ENCODE data around the gene TNPO2. TPM values are rescaled to one million over a fixed set of nuclear protein-coding genes. Genes with fewer than 3 reads are reported as not detected.

Gene TNPO2
- total and polyA plus RNA-seq, 4 donors = 29.5 to 63.0 (median 43.1) TPM

DNA sequence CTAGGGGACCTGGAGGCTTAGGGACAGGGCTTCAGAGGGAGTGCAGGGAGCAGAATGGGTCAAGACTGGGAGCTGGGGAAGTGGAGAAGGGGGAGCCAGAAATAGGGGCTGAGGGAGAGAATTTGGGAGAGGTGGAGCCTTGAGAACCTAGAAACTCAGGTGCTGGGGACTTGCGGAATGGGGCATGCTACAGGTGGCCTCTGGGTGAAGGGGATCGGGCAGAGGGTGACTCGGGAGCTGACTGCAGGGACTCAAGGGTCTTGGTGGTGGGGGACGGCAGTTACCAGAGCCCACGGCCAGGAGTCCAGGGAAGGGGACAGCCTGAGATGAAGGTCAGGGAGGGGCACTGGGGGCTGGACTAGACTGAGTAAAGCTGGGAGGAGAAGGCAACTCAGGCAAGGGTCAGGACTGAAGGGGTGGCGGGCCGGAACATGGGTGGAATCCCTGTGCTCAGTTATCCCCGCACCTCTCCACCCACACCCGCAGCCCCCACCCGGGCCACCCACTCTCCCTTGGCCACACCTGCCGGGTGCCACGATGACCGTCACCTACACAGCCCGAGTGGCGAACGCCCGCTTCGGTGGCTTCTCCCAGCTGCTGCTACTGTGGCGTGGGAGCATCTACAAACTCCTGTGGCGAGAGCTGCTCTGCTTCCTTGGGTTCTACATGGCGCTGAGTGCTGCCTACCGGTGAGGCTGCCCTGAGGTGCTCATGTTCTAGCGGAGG lies 28.5 kb upstream of the TNPO2 start:
- WGBS, 2 donors = 83 to 86% methylated on average over 23 of the region's 23 CpGs
- DNase-seq = no peak
- no peak overlapping the region for H3K9ac ChIP-seq (ENCODE audit: insufficient read depth in 1 of 2, low read length in 2 of 2)

DNA sequence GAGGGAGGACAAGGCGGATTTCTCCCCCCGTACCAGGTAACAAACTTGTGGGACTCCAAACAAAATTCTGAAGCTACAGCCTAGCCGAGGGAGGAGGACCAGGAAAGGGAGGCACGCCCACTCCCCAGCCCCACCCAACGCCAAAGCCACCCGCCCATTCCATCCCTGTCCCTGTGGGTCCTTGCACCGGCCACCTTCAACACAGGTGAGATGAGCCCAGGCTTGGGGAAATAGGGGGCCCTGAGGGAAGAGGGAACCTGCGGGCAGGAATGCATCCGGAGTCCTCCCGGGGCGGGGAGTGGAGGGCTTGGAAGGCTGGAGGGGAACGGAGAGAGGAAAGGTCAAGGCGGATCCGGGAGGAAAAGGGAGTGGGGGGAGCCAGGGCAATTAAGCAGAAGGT lies 27.9 kb upstream of the TNPO2 start, which contains the start of gene BEST2:
Gene BEST2 (plus strand): TSS at position 157 of the 400 bp plus-strand sequence. CDS start 802 bp downstream, outside the sequence.
- H3K9ac ChIP-seq (ENCODE audit: insufficient read depth in 1 of 2, low read length in 2 of 2) = no peak within 1 kb of the TSS
- WGBS, 2 donors = 49 to 51% methylated on average over 14 of the region's 14 CpGs

More for the DNA sequence above, 28.5 kb upstream of the TNPO2 start:
- peaks cover 0 to 7% (median 2%) of the 10 kb centered on the region in 4 donors for H3K9me3 ChIP-seq (ENCODE audit: control insufficient read depth in 4 of 4, insufficient read depth in 3 of 4, low read length in 3 of 4)
- no peak overlapping the region for H3K4me3 ChIP-seq
- peaks cover 5 to 12% (median 7%) of the 10 kb centered on the region in 4 donors for H3K36me3 ChIP-seq (ENCODE audit: control insufficient read depth in 4 of 4, insufficient read depth in 4 of 4, low read length in 4 of 4)
- TF ChIP-seq, protein P1, sequence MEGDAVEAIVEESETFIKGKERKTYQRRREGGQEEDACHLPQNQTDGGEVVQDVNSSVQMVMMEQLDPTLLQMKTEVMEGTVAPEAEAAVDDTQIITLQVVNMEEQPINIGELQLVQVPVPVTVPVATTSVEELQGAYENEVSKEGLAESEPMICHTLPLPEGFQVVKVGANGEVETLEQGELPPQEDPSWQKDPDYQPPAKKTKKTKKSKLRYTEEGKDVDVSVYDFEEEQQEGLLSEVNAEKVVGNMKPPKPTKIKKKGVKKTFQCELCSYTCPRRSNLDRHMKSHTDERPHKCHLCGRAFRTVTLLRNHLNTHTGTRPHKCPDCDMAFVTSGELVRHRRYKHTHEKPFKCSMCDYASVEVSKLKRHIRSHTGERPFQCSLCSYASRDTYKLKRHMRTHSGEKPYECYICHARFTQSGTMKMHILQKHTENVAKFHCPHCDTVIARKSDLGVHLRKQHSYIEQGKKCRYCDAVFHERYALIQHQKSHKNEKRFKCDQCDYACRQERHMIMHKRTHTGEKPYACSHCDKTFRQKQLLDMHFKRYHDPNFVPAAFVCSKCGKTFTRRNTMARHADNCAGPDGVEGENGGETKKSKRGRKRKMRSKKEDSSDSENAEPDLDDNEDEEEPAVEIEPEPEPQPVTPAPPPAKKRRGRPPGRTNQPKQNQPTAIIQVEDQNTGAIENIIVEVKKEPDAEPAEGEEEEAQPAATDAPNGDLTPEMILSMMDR (IDR thresholded peaks at IDR 0.05; ENCODE audit: control extremely low read depth, extremely low read depth) = no peak
- H3K27me3 ChIP-seq (ENCODE audit: control insufficient read depth in 3 of 3, insufficient read depth in 3 of 3, low read length in 2 of 3) = peaks cover 0 to 16% (median 6%) of the 10 kb centered on the region in 3 donors
- no peak overlapping the region for H3K27ac ChIP-seq (ENCODE audit: low read depth in 1 of 2, low read length in 1 of 2)
- peaks cover 0 to 4% (median 0%) of the 10 kb centered on the region in 5 donors for H3K4me1 ChIP-seq (ENCODE audit: control insufficient read depth in 5 of 5, insufficient read depth in 5 of 5, low read length in 5 of 5)
- no peak for ATAC-seq (ENCODE audit: insufficient read depth, low FRiP score)

GRCh38 chr19:12750851-12751250 lies 27.1 kb upstream of the TNPO2 start:
- WGBS, 2 donors = 72 to 73% methylated on average over 9 of the region's 9 CpGs
- Histone ChIP-seq H3K4me1 (ENCODE audit: control insufficient read depth in 5 of 5, insufficient read depth in 5 of 5, low read length in 5 of 5) (peaks cover 0 to 4% (median 0%) of the 10 kb centered on the region in 5 donors), H3K9ac (ENCODE audit: insufficient read depth in 1 of 2, low read length in 2 of 2) (no peak overlapping the region), H3K27ac (ENCODE audit: low read depth in 1 of 2, low read length in 1 of 2) (no peak overlapping the region), H3K27me3 (ENCODE audit: control insufficient read depth in 3 of 3, insufficient read depth in 3 of 3, low read length in 2 of 3) (peaks cover 0 to 16% (median 6%) of the 10 kb centered on the region in 3 donors), H3K36me3 (ENCODE audit: control insufficient read depth in 4 of 4, insufficient read depth in 4 of 4, low read length in 4 of 4) (peaks cover 5 to 17% (median 16%) of the 10 kb centered on the region in 4 donors), H3K4me3 (no peak overlapping the region), H3K9me3 (ENCODE audit: control insufficient read depth in 4 of 4, insufficient read depth in 3 of 4, low read length in 3 of 4) (peaks cover 0 to 11% (median 2%) of the 10 kb centered on the region in 4 donors)
- DNase-seq = no peak
- no peak for ATAC-seq (ENCODE audit: insufficient read depth, low FRiP score)
- TF ChIP-seq, protein P1 (IDR thresholded peaks at IDR 0.05; ENCODE audit: control extremely low read depth, extremely low read depth) = no peak

More for the DNA sequence above, 27.9 kb upstream of the TNPO2 start, which contains the start of gene BEST2:
- H3K4me3 ChIP-seq = no peak within 1 kb of the TSS
- DNase-seq = no peak
- peaks cover 0 to 4% (median 0%) of the 10 kb centered on the region in 5 donors for H3K4me1 ChIP-seq (ENCODE audit: control insufficient read depth in 5 of 5, insufficient read depth in 5 of 5, low read length in 5 of 5)
- no peak within 1 kb of the TSS for H3K27ac ChIP-seq (ENCODE audit: low read depth in 1 of 2, low read length in 1 of 2)
- peaks cover 0 to 16% (median 6%) of the 10 kb centered on the region in 3 donors for H3K27me3 ChIP-seq (ENCODE audit: control insufficient read depth in 3 of 3, insufficient read depth in 3 of 3, low read length in 2 of 3)
- TF ChIP-seq, protein P1 (IDR thresholded peaks at IDR 0.05; ENCODE audit: control extremely low read depth, extremely low read depth) = no peak
- H3K9me3 ChIP-seq (ENCODE audit: control insufficient read depth in 4 of 4, insufficient read depth in 3 of 4, low read length in 3 of 4) = peaks cover 0 to 11% (median 2%) of the 10 kb centered on the region in 4 donors
- no peak for ATAC-seq (ENCODE audit: insufficient read depth, low FRiP score)
- peaks cover 5 to 16% (median 12%) of the 10 kb centered on the region in 4 donors for H3K36me3 ChIP-seq (ENCODE audit: control insufficient read depth in 4 of 4, insufficient read depth in 4 of 4, low read length in 4 of 4)

Data from lung (tissue), 12 donors.